Renal cortex interstitium (tissue), 11 donors: Measurements from ENCODE around the gene UBB. TPM values are rescaled to one million over a fixed set of nuclear protein-coding genes. Genes with fewer than 3 reads are reported as not detected.

Source experiments
- DNase-seq, 11 donors: peaks; one replicate each; pipeline ENCODE4 v3.0.0-alpha.2; 2013; ENCODE audit warnings: low read depth in 9 of 11, low spot score in 4 of 11; ENCODE audit errors: extremely low read depth in 1 of 11
- polyA plus RNA-seq, 3 donors: library from polyadenylated mRNA; unstranded; fragments of 120-200 nt; gene quantifications; one replicate each; pipeline ENCODE4 v1.2.1, GENCODE V29; 2013; ENCODE audit not compliant: insufficient read length in 3 of 3

The UBB gene
- polyA plus RNA-seq, 3 donors, result 1,739 to 2,239 (median 2,190) TPM

GRCh38 chr17:16428098-16428882 is 47.4 kb downstream of the UBB start:
- DNase-seq, result no peak

GRCh38 chr17:16429083-16429482 is 48.2 kb downstream of the UBB start:
- no peak for DNase-seq

GRCh38 chr17:16430650-16431049 is 49.8 kb downstream of the UBB start:
- no peak for DNase-seq

GRCh38 chr17:16432017-16432416 is 51.1 kb downstream of the UBB start:
- no peak for DNase-seq

Other genes with a start within 250 kb of the UBB start
- 100 to 1,000 TPM; 101 to 110 (median 104) TPM for gene NCOR1, start 165.6 kb upstream of the UBB start, polyA plus RNA-seq
- gene PIGL, start 163.9 kb upstream of the UBB start, polyA plus RNA-seq, result 10 to 100 TPM; 23.3 to 47.2 (median 27.7) TPM
- 10 to 100 TPM; 74.7 to 80.7 (median 77.7) TPM for gene CENPV, start 27.6 kb upstream of the UBB start, polyA plus RNA-seq
- gene TRPV2, start 34.5 kb downstream of the UBB start, polyA plus RNA-seq, result 1 to 10 TPM; 1.8 to 3.8 (median 2.6) TPM
- gene LRRC75A, start 111.1 kb downstream of the UBB start, polyA plus RNA-seq, result 1 to 10 TPM; 4.1 to 4.9 (median 4.4) TPM
- gene ZNF287, start 188.1 kb downstream of the UBB start, polyA plus RNA-seq, result 10 to 100 TPM in 1 of 3 donors, 1 to 10 TPM in 2; 8.6 to 10.0 (median 9.9) TPM